ENCODE data around the gene ACVRL1.

ACVRL1 gene

DNA sequence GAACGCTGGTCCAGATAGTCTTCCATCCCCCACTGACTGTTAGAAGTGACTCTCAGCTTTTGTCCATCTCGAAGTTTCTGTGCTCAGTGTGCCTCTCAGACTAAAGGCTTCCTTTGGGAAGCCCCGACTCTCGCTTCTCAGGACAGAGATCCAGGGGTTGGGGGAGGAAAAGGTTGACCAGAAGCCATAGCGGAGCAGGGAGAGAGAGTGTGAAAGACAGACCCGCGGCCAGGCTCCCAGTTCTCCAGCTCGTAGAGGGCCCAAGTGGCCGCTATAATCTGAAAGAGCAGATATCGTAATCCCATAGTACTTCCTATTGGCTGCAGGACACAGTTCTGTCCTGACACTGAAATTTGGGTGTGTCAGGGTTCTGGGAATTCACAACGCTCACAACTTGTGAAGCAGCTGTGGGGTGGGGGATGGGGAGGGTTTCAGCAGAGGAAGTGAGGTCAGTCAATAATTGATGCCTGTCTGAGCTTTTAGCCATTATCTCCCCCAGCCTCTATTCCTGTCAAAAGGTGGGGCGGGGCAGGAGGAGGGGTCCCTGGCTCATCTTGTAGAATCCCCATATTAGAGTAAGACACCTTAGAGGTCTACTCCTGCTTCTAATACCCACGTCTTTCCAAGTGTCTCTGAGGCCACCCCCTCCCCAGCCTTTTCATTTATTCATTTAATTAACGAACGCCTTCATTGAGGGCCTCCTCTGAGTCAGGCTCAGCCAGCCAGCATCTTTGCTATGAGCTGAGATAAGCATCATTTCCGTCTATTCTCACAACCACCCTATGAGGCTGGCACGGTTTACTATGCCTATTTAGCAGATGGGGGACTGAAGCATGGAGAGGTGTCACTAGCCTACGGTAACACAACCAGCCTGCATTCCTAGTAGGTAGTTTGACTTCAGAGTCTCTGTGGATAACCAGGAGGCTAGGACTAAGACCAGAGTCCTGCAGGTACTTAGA is 1.6 kb upstream of the ACVRL1 start:
- H3K27ac Mint-ChIP-seq: no peak overlapping the region
- DNase-seq: no peak
- TF ChIP-seq CTCF (IDR thresholded peaks at IDR 0.05): no peak
- H3K4me3 Mint-ChIP-seq: no peak overlapping the region
- H3K9me3 Mint-ChIP-seq: peaks cover 5% of the 10 kb centered on the region
- peaks cover 5% of the 10 kb centered on the region for H3K36me3 Mint-ChIP-seq (ENCODE audit: low read depth)
- peaks cover 3% of the 10 kb centered on the region for H3K27me3 Mint-ChIP-seq (ENCODE audit: low read depth, poor library complexity)
- peaks cover 55% of the 10 kb centered on the region for H3K4me1 Mint-ChIP-seq

DNA sequence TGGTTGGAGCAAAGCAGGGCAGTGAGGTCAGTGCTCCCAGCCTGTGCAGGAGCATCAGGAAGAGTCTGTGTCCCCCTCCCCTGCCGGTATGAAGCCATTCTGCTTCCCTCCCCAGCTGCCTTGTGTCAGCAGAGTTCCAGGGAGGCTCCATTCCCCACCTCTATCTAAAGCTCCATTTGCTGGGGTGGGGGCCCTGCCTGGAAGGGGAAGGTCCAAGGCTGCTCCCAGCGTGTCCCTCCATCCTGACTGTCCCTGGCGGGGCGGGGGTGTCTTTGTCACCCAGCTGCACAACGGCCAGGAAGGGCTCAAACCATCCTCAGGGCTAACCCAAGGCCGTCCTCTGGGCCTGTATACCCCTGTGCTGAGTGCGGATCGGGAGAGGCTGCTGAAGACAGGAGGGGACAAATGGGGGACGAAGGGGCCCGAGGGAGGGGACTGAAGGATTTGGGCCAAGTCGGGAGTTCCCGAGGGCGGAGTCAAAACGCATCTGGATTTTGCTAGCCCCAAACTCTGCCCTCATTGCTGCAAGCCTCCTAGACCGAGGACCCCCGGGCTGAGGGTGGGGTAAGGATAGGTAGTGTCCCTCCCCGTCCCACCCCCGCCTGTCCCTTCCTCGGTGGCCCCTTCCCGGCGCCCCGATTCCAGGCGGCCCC is 748 bp upstream of the ACVRL1 start:
- H3K36me3 Mint-ChIP-seq (ENCODE audit: low read depth): peaks cover 3% of the 10 kb centered on the region
- H3K27ac Mint-ChIP-seq: no peak overlapping the region
- no peak overlapping the region for H3K4me3 Mint-ChIP-seq
- H3K4me1 Mint-ChIP-seq: peaks cover 56% of the 10 kb centered on the region
- H3K9me3 Mint-ChIP-seq: peaks cover 3% of the 10 kb centered on the region
- no peak for TF ChIP-seq CTCF (IDR thresholded peaks at IDR 0.05)
- DNase-seq: no peak
- peaks cover 3% of the 10 kb centered on the region for H3K27me3 Mint-ChIP-seq (ENCODE audit: low read depth, poor library complexity)

DNA sequence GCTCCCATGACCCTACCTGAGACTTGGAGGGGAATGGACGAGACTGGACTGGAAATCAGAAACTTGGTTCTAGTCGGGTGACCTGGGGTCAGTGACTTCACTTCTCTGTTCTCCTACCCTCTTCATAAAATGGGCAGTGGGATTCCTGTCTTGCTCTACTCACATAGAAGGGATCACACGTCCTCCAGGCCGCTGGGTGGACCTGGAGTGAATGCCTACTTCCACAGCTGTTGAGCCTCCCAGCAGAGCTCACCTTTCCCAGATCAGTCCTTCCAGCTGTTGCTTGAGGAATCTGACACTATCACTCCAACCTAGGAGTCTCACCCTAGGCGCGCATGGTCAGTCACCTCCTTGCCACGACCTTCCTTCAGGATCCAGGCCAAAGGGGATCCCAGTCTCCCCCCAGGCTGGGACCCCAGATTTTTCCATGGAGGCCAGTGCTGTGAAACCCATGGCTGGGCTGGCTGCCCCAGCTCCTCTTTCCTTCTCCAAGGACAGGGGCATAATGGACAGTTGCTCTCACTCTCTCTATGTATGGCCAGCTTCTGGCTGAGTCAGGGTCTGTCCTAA is 637 bp downstream of the ACVRL1 start:
- Mint-ChIP-seq H3K36me3 (ENCODE audit: low read depth) (no peaks in the 10 kb centered on the region), H3K27ac (peak overlapping the region; percentile 77), H3K4me3 (peak overlapping the region; percentile 23), H3K9me3 (no peaks in the 10 kb centered on the region), H3K27me3 (ENCODE audit: low read depth, poor library complexity) (peaks cover 10% of the 10 kb centered on the region), H3K4me1 (peaks cover 66% of the 10 kb centered on the region)
- DNase-seq: no peak
- no peak for TF ChIP-seq CTCF (IDR thresholded peaks at IDR 0.05)

DNA sequence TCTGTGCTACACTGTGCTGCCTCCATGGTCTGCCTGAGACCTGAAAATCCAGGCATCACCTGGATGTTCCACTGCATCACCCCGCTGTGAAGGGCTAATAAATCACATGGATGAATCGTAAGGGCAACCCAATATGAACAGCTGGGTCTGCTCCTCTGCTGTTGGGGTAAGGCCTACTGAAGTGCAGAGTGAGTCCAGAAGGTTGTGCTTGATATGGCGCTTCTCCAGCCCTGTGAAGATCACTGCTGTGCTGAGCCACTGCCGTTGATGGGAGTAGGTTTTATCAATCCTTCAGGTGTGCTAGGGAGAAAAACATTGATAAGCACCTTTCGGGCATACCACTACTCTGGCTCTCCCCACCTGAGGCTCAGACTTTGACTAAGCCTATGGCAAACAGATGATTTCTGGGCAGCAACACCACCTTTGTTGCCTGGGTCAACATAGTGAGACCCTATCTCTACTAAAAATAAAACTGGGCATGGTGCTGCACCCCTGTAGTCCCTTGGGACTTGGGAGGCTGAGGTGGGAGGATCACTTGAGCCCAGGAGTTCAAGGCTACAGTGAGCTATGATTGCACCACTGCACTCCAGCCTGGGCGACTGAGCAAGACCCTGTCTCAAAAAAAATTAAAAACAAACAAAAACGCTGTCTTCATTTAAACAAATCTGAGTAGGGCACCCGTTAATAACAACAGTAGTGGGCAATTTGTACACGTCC is 1.7 kb downstream of the ACVRL1 start:
- Mint-ChIP-seq H3K27ac (no peak overlapping the region), H3K36me3 (ENCODE audit: low read depth) (no peaks in the 10 kb centered on the region), H3K4me1 (peaks cover 75% of the 10 kb centered on the region), H3K27me3 (ENCODE audit: low read depth, poor library complexity) (peaks cover 10% of the 10 kb centered on the region), H3K4me3 (no peak overlapping the region), H3K9me3 (no peaks in the 10 kb centered on the region)
- no peak for DNase-seq
- TF ChIP-seq CTCF (IDR thresholded peaks at IDR 0.05): no peak

- DNase-seq: no peak
- peaks cover 80% of the 10 kb centered on the region for H3K4me1 Mint-ChIP-seq
- no peaks in the 10 kb centered on the region for H3K36me3 Mint-ChIP-seq (ENCODE audit: low read depth)
- H3K9me3 Mint-ChIP-seq: no peaks in the 10 kb centered on the region
- no peak overlapping the region for H3K4me3 Mint-ChIP-seq
- peaks cover 6% of the 10 kb centered on the region for H3K27me3 Mint-ChIP-seq (ENCODE audit: low read depth, poor library complexity)
- H3K27ac Mint-ChIP-seq: no peak overlapping the region
- TF ChIP-seq CTCF (IDR thresholded peaks at IDR 0.05): no peak
These were observed 2.9 kb downstream of the ACVRL1 start for GRCh38 chr12:51910168-51910567.
